ENCODE data around the gene INHA.

DNA sequence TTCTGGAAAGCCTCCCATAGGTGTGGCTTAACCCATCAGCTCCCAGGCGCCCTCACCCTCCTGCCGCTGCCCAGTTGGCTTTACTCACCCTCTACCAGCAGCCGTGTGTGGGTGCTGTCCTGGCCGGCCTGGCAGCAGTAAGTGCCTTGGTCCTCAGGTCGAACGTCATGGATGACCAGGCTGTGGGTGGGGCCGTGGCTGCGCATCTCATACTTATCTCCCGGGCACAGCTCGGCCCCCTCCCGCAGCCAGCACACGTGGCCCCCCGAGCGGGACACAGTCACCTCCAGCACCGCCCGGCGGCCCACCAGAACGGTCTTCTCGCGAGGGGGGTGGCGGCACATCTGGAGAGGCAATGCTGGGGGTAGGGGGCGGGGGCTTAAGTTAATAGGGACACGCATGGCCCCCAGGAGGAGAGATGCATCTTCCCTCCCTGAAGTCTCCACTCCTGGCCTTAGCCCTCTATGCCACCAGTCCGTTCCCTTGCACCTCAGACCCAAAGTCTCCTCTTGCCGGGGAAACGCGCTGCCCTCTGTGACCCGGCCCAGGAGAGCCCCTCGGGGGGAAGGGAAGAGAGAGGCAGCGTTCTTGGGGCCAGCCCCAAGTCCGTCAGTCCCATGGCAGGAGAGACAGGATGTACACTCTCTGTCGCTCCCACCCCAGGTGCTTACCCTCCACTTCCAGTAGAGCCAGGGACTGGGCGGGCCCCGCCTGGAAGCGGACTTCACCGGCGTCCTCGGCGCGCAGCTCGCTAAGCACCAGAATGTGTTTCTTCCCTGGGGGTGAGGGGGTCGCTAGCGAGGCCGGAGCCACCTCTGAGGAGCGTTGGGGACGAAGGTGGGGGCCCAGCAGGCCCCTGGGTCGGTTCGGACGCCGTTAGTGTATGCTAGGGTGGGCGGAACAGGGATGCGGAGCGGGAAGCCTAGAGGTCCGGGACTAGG is 20.4 kb upstream of the INHA start:
- no peak for TF ChIP-seq EZH2phosphoT487 (IDR thresholded peaks at IDR 0.05; ENCODE audit: low read length)
- TF ChIP-seq, protein P1, sequence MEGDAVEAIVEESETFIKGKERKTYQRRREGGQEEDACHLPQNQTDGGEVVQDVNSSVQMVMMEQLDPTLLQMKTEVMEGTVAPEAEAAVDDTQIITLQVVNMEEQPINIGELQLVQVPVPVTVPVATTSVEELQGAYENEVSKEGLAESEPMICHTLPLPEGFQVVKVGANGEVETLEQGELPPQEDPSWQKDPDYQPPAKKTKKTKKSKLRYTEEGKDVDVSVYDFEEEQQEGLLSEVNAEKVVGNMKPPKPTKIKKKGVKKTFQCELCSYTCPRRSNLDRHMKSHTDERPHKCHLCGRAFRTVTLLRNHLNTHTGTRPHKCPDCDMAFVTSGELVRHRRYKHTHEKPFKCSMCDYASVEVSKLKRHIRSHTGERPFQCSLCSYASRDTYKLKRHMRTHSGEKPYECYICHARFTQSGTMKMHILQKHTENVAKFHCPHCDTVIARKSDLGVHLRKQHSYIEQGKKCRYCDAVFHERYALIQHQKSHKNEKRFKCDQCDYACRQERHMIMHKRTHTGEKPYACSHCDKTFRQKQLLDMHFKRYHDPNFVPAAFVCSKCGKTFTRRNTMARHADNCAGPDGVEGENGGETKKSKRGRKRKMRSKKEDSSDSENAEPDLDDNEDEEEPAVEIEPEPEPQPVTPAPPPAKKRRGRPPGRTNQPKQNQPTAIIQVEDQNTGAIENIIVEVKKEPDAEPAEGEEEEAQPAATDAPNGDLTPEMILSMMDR (IDR thresholded peaks at IDR 0.05; ENCODE audit: low read length), result no peak
